ENCODE results near the gene ENGASE.

ENGASE gene

DNA sequence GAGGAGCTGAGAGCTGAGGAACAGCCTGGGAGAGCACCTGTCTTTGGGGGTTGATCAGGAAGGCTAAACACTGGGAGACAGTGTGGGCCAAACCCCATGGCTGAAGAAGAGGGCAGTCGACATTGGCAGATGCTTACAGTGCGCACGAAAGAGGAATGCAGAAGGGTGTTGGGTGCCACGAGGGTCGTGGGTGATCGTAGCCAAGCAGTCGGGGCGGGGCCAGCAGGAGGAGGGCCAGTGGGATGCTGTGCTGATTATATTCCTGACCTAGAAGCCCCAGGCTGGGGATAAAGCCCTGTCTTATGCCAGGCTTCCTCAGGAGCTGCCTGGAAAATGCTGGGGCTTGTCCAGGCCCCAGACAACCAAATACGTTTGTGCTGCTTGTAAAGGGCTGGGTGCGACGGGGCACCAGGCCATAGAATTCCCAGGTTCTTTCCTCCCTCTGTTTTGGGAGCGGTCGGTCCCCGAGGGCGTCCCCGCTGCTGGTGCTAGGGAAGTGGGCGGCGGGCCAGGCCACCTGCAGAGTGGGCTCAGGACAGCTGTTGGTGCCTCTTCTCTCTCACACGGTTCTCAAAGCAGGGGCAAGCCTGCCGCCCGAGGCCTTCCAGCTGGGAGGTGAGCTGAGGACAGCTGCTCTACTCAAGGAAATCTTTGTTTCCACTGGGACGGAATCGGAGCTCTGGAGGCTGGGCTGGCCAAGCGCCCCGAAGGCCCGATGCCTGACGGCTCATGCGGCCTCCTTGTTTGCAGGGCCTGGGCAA, 40.7 kb upstream of the ENGASE start:
- peaks cover 8% of the 10 kb centered on the region for H3K27me3 Mint-ChIP-seq
- no peaks in the 10 kb centered on the region for H3K4me1 Mint-ChIP-seq (ENCODE audit: low read depth)
- no peak for DNase-seq
- H3K27ac Mint-ChIP-seq, result no peak overlapping the region
- H3K36me3 Mint-ChIP-seq (ENCODE audit: low read depth), result no peaks in the 10 kb centered on the region
- no peak overlapping the region for H3K4me3 Mint-ChIP-seq
- H3K9me3 Mint-ChIP-seq, result no peaks in the 10 kb centered on the region

DNA sequence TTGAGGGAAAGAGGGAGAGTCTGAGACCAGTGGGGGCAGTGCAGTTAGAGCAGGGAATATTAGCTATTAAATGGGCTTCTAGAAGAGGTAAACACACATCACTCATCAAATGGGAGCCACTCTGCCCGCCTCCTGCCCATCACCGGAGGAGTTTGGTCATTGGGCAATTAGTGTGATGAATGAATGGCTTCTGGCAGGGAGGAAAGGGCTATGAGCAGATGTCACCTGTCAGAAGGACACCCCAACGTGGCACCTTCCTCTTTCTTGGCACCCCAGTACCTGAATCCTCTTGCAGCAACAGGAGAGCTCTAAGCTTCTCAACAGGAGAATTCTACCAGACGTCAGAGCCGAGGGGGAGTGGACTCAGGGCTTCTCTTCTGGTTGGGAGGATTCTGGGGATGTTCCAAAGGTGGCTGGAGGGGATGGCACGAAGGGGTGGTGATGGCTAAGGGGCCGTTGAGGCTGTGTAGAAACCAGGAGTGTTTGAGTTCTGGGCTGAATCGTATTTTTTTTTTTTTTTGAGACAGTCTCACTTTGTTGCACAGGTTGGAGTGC, 39.6 kb upstream of the ENGASE start:
- Mint-ChIP-seq H3K9me3 (no peaks in the 10 kb centered on the region), H3K4me1 (ENCODE audit: low read depth) (no peaks in the 10 kb centered on the region), H3K27me3 (peaks cover 5% of the 10 kb centered on the region), H3K4me3 (no peak overlapping the region), H3K36me3 (ENCODE audit: low read depth) (no peaks in the 10 kb centered on the region), H3K27ac (no peak overlapping the region)
- no peak for DNase-seq

- Mint-ChIP-seq H3K9me3 (no peaks in the 10 kb centered on the region), H3K27ac (no peak overlapping the region)
- DNase-seq, result no peak
Measured at GRCh38 chr17:79035686-79036085, 38.9 kb upstream of the ENGASE start.

GRCh38 chr17:79036181-79036580, 38.4 kb upstream of the ENGASE start:
- Mint-ChIP-seq H3K36me3 (ENCODE audit: low read depth) (no peaks in the 10 kb centered on the region), H3K4me3 (no peak overlapping the region), H3K4me1 (ENCODE audit: low read depth) (no peaks in the 10 kb centered on the region), H3K27ac (no peak overlapping the region), H3K27me3 (peaks cover 5% of the 10 kb centered on the region), H3K9me3 (no peaks in the 10 kb centered on the region)
- no peak for DNase-seq

More at GRCh38 chr17:79035686-79036085, 38.9 kb upstream of the ENGASE start:
- H3K36me3 Mint-ChIP-seq (ENCODE audit: low read depth), result no peaks in the 10 kb centered on the region
- no peak overlapping the region for H3K4me3 Mint-ChIP-seq
- peaks cover 5% of the 10 kb centered on the region for H3K27me3 Mint-ChIP-seq
- no peaks in the 10 kb centered on the region for H3K4me1 Mint-ChIP-seq (ENCODE audit: low read depth)

DNA sequence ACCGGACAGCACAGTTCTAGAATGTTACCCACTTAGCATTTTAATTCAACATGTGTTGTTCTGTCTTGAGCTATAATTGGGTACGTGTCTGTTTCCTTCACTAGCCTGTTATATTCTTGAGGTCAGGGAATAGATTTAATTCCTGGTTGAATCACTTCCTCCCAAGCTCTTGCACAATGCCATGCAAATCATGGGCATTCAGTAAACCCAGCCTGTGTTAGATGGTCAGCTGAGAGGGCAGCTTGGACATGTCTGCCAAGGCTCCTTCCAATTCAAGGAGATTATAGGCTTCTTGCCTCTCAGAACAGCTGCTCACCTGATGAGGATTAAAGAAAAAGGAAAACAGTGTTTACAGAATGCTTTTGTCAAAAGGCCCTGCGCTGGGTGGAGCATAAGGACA, 38.0 kb upstream of the ENGASE start:
- Mint-ChIP-seq H3K4me1 (ENCODE audit: low read depth) (no peaks in the 10 kb centered on the region), H3K4me3 (no peak overlapping the region), H3K9me3 (no peaks in the 10 kb centered on the region), H3K36me3 (ENCODE audit: low read depth) (no peaks in the 10 kb centered on the region), H3K27ac (no peak overlapping the region), H3K27me3 (peaks cover 4% of the 10 kb centered on the region)
- no peak for DNase-seq

DNA sequence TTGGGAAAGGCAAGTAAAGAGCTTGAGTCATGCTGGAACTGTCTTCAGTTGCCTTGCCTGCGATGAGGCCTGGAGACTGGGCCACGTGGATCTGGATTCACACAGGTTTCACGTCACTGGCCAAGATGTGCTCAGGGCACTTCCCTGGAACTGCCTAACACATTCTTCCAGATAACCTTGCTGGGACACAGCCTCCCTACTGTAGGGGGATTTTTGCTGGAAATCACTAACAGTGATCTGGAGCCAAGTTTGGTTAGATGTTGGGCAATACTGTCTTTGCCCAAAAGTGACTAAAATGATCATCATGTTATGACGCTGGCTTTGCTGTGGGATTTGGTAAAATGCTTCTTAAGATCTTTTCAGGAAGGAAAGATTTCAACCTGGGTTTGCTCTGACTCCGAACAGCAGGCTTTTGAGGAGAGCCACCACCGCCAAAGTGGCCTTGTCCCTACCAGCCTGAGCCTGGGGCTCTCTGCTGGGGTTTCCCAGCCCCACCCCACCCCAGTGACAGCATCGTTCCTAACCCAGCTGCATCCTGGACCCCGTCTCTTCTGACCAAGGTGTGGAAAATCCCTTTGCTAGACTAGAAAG, 36.0 kb upstream of the ENGASE start:
- Mint-ChIP-seq H3K9me3 (no peaks in the 10 kb centered on the region), H3K27ac (no peak overlapping the region), H3K27me3 (no peaks in the 10 kb centered on the region), H3K4me3 (no peak overlapping the region), H3K36me3 (ENCODE audit: low read depth) (no peaks in the 10 kb centered on the region), H3K4me1 (ENCODE audit: low read depth) (peaks cover 3% of the 10 kb centered on the region)
- no peak for DNase-seq

- Mint-ChIP-seq H3K27ac (no peak overlapping the region), H3K36me3 (ENCODE audit: low read depth) (no peaks in the 10 kb centered on the region), H3K27me3 (no peaks in the 10 kb centered on the region), H3K9me3 (no peaks in the 10 kb centered on the region), H3K4me1 (ENCODE audit: low read depth) (peaks cover 3% of the 10 kb centered on the region), H3K4me3 (no peak overlapping the region)
- DNase-seq, result no peak
Measured at GRCh38 chr17:79039171-79039570, 35.5 kb upstream of the ENGASE start.

GRCh38 chr17:79039886-79040285, 34.7 kb upstream of the ENGASE start:
- no peaks in the 10 kb centered on the region for H3K9me3 Mint-ChIP-seq
- H3K36me3 Mint-ChIP-seq (ENCODE audit: low read depth), result no peaks in the 10 kb centered on the region
- H3K27me3 Mint-ChIP-seq, result peaks cover 4% of the 10 kb centered on the region
- H3K4me1 Mint-ChIP-seq (ENCODE audit: low read depth), result peaks cover 3% of the 10 kb centered on the region
- no peak for DNase-seq
- H3K27ac Mint-ChIP-seq, result no peak overlapping the region
- no peak overlapping the region for H3K4me3 Mint-ChIP-seq

GRCh38 chr17:79041041-79041570, 33.5 kb upstream of the ENGASE start:
- Mint-ChIP-seq H3K9me3 (no peaks in the 10 kb centered on the region), H3K27me3 (peaks cover 16% of the 10 kb centered on the region), H3K36me3 (ENCODE audit: low read depth) (no peaks in the 10 kb centered on the region), H3K27ac (no peak overlapping the region), H3K4me1 (ENCODE audit: low read depth) (peaks cover 8% of the 10 kb centered on the region), H3K4me3 (no peak overlapping the region)
- no peak for DNase-seq

DNA sequence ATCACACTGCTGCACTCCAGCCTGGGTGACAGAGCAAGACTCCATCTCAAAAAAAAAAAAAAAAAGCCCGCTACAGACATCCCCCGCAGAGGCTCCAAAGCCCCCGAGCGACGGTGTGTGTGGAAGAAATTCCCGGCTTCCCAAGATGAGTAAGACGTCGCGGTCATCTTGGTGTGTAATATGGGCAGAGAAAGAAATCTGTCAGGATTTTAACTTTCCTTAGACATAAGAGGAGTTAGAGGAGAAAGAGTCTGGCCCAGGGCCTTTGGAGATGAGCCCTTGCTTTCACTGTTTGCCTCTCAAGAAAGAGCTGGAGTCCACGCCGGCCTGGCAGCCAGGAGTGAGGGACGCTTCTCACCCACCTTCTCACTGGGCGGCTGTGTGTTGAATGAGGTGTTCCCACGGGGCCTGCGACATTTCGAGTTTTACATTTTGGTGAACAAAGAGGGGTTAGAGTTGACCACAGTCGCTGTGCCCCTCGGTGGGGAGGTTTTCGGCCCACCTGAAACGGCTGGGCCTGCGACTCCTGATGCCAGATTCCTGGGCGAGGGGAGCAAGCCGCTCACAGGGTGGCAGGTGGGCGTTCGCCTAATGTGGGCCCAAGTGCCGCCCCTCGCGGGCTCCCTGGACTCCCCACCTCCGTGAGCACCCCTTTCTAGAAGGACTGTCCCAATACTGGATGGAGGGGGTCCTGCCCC, 32.8 kb upstream of the ENGASE start:
- Mint-ChIP-seq H3K4me1 (ENCODE audit: low read depth) (peaks cover 8% of the 10 kb centered on the region), H3K27ac (no peak overlapping the region), H3K9me3 (no peaks in the 10 kb centered on the region), H3K36me3 (ENCODE audit: low read depth) (no peaks in the 10 kb centered on the region), H3K27me3 (peaks cover 18% of the 10 kb centered on the region), H3K4me3 (no peak overlapping the region)
- DNase-seq, result no peak

DNA sequence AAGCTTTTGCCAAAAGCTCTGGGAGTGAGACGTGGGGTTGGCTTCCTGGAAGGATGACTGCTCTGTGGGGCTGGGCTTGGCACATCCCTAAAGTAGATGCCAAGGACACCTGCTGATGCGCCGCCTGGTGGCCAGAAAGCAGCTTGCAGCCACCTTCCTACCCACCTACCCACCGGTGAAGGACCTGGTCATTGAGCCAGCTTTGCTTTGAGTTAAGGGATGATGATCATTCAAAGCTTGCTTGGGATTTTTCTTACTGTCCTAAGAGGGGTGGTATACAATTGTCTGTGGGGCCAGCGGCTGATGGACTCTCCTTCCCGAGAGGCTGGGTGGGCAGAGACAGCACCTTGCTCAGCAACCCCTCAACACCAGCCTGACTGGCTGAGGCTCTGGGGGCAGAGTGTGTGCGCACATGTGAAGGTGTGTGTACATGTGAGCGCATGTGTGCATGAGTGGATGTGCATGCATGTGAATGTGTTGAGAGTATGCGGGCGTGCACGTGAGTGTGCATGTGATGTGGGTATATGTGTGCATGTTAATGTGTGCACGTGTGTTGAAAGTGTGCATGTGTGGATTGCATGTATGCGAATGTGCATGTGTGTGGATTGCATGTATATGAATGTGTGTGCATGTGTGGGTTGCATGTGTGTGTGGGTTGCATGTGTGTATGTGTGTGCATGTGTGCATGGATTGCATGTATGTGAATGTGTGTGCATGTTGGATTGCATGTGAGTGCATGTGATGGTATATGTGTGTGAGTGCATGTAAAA, 32.0 kb upstream of the ENGASE start:
- Mint-ChIP-seq H3K27ac (no peak overlapping the region), H3K9me3 (no peaks in the 10 kb centered on the region), H3K27me3 (peaks cover 18% of the 10 kb centered on the region), H3K4me3 (no peak overlapping the region), H3K36me3 (ENCODE audit: low read depth) (no peaks in the 10 kb centered on the region), H3K4me1 (ENCODE audit: low read depth) (peaks cover 8% of the 10 kb centered on the region)
- DNase-seq, result peak; percentile 79

GRCh38 chr17:79043191-79043930, 31.3 kb upstream of the ENGASE start:
- Mint-ChIP-seq H3K4me3 (no peak overlapping the region), H3K27ac (no peak overlapping the region), H3K9me3 (no peaks in the 10 kb centered on the region), H3K27me3 (peaks cover 18% of the 10 kb centered on the region), H3K36me3 (ENCODE audit: low read depth) (no peaks in the 10 kb centered on the region), H3K4me1 (ENCODE audit: low read depth) (peaks cover 8% of the 10 kb centered on the region)
- no peak for DNase-seq

DNA sequence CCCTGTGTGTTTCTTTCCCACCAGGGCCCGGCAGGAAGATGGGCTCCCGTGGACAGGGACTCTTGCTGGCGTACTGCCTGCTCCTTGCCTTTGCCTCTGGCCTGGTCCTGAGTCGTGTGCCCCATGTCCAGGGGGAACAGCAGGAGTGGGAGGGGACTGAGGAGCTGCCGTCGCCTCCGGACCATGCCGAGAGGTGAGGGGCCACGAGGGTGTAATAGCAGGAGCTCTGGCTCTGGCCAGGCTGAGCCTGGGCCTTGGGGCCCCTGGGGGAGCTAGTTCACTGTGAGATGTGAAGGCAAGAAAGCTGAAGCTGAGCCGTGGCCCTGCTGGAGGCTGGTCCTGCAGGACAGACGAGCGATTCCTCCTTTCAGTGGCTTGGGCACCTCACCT, 30.7 kb upstream of the ENGASE start:
- Mint-ChIP-seq H3K27ac (no peak overlapping the region), H3K27me3 (peaks cover 18% of the 10 kb centered on the region), H3K9me3 (no peaks in the 10 kb centered on the region), H3K4me1 (ENCODE audit: low read depth) (peaks cover 8% of the 10 kb centered on the region), H3K4me3 (no peak overlapping the region), H3K36me3 (ENCODE audit: low read depth) (no peaks in the 10 kb centered on the region)
- no peak for DNase-seq

DNA sequence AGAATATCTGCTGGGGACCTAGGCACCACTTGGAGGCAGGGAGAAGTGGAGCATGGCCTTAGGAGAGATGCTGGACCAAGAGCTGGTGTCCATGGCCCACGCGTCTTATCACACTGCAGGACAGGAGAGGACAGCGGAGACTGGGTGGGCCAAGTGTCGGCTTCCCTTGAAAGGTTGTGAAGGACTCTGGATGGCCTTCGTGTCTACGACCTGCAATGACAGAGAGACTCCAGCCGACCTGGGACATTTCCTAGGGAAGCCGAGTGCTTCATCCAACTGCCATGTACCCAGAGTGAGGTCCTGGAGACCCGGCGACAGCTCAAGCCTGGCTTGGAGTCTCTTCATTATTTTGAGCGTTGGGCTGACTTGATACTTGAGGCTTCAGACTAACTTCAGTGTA, 30.2 kb upstream of the ENGASE start:
- Mint-ChIP-seq H3K4me3 (no peak overlapping the region), H3K27me3 (peaks cover 18% of the 10 kb centered on the region), H3K9me3 (no peaks in the 10 kb centered on the region), H3K27ac (no peak overlapping the region), H3K4me1 (ENCODE audit: low read depth) (peaks cover 8% of the 10 kb centered on the region), H3K36me3 (ENCODE audit: low read depth) (no peaks in the 10 kb centered on the region)
- no peak for DNase-seq
